Urothelium cell line (cell line): Measurements from ENCODE around the gene TRH.

Source experiments
- DNase-seq: peaks from one replicate; pipeline ENCODE4 v3.0.0; 2011; ENCODE audit warnings: low spot score, mixed read lengths
- FAIRE-seq: peaks from 2 replicates; lab custom pipeline; 2011; peaks lifted over from hg19 to GRCh38; lab: Jason Lieb, UNC

Gene TRH

GRCh38 chr3:129974564-129974832 lies at the start of gene TRH:
Gene TRH, plus strand, starts transcription at chr3:129974720. Its CDS starts 1,097 bp downstream, at chr3:129975817.
- DNase-seq, result no peak
- no peak for FAIRE-seq

DNA sequence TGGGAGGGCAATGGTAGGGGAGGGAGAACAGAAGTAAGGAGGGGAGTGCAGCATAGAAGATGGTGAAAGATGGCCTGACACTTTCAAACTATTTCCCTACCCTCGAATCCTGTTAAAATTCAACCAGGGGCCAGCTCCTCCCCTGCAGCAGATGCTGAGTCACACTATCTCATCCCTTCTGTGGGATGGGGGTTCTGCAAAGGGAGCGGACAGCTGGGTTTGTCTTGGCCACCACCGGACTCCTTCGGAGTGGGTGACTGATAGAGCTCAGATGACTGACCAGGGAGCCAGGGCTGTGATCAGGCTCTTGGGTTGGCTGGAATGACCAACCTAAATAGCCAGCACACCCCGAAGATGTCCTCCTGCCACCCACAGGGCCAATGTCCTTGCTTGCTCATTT lies 47.4 kb upstream of the TRH start:
- no peak for FAIRE-seq
- no peak for DNase-seq

GRCh38 chr3:129929383-129929782 lies 45.1 kb upstream of the TRH start:
- DNase-seq, result no peak
- FAIRE-seq, result no peak

- DNase-seq, result no peak
- FAIRE-seq, result no peak
These were observed 41.0 kb upstream of the TRH start for GRCh38 chr3:129933471-129933870.

GRCh38 chr3:129934234-129935123 lies 40.0 kb upstream of the TRH start:
- FAIRE-seq (no peak), DNase-seq (peak; percentile 55)

DNA sequence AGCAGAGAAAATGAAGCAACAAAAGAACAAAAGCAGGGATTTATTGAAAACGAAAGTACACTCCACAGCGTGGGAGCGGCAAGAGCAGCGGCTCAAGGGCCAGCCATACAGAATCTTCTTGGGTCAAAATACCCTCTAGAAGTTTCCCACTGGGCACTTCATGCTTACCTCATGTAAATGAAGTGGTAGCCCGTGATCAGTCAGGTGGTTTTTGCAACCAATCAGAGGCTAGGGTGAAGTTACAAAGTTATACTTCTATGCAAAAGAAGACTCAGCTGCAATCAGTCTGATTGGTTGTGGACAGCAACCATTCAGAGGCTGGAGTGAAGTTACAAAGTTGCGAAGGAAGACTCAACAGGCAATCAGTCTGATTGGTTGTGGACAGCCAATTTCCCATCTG lies 37.8 kb upstream of the TRH start:
- DNase-seq (peak; percentile 36), FAIRE-seq (peak; percentile 20)

DNA sequence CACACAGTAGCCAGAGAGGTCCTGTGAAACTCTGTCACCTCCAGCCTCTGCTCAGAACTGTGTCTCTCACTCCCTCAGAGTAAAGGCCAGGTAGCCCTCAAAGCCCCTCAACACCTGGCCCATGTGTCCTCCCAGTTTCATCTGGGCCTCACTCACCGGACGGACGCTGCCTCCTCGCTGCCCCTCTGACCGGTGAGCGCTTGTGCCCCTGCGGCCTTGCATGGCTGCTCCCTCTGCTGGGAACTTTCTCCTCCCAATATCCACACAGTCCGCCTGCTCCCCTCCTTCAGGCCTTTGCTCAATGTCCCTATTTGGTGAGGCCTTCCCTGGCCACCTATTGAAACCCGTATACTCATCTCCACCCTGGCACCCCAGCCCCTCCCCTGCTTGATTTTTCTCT lies 36.8 kb upstream of the TRH start:
- FAIRE-seq, result no peak
- DNase-seq, result no peak

- FAIRE-seq (no peak), DNase-seq (no peak)
These were observed 36.2 kb upstream of the TRH start for GRCh38 chr3:129938140-129938930.

DNA sequence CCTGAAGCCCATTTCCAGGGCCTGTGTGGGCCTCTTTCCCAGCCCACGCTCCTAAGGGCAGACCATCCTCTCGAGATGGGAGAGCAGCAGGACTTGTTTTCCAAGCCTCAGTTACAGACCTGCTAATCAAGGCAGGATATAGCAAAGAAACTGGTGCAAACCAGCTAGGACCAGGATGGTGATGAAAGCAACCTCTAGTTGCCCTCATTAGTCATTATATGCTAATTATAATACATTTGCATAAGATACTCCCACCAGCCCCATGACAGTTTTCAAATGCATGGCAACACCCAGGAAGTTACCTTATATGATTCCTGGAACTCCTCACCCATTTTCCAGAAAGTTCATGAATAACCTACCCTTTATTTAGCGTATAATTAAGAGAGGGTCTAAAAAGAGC lies 34.4 kb upstream of the TRH start:
- FAIRE-seq (no peak), DNase-seq (no peak)

- DNase-seq (peak; percentile 75), FAIRE-seq (no peak)
These were observed 32.2 kb upstream of the TRH start for GRCh38 chr3:129942296-129942695.

DNA sequence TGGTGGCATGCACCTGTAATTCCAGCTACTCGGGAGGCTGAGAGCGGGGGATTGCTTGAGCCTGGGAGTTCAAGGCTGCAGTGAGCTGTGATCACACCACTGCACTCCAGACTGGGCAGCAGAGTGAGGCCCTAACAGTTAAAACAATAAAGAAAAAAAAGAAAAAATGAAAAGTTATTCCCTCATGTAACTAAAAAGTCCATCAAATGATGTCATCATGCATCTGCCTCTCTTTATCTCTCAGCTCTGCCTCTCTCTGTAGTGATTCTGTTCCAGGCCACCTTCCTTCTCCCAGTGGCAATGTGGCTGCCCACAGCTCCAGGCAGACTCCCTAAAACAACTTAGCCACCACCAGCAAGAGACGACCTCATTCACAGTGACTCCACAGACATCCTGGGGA lies 31.5 kb upstream of the TRH start:
- no peak for FAIRE-seq
- no peak for DNase-seq

DNA sequence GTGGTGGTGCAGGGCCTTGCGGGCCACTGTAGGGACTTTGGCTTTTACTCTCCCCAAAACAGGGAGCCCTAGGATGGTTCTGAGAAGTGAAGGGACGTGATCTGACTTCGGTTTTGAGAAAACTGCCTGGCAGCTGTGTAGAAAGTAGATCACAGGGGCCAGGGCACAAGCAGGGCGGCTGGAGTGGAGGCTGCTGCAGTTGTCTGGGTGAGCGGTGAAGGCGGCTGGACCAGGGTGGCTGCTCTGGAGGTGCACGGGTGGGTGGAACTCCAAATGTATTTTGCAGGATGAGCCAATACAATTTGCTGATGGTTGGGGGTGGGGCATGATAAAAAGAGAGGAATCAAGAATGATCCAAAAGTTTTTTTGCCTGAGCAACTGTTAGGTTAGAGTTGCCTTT lies 29.8 kb upstream of the TRH start:
- no peak for FAIRE-seq

GRCh38 chr3:129947538-129948240 lies 26.8 kb upstream of the TRH start:
- FAIRE-seq (no peak), DNase-seq (no peak)

More for the DNA sequence above, 29.8 kb upstream of the TRH start:
- DNase-seq, result no peak

DNA sequence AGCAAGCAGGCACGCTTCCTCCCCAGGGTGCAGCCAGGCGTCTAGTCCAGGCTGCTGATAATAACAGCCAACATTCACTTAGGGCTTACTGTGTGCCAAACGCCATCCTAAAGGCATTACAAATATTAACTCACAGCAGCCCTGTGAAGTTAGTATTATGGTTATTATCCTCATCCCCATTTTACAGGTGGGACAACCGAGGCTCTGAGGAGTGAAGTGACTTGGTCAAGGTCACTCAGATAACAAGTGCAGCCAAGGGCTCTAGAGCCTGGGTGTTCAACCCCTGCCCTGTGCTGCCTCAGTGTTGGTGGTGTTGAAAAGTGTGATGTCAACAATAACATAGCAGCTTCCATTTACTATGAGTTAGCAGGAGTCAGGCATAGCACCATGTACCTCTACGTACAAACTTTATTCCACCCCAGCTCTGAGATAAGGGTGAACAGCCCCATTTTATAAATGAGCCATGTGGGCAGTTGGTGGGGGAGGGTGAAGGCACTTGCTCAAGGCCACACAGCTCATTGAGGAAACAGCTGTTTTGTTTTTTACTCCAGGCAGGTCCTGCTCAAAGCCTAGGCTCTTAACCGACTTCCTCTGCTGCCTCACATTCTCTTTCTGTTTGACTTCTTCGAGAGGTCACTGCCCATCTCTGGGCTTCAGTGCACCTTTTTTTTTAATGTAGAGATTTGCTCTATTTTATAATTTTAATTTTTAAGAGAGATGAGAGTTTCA lies 24.0 kb upstream of the TRH start:
- DNase-seq (no peak), FAIRE-seq (no peak)

GRCh38 chr3:129952556-129953355 lies 21.8 kb upstream of the TRH start:
- FAIRE-seq, result no peak
- DNase-seq, result no peak

DNA sequence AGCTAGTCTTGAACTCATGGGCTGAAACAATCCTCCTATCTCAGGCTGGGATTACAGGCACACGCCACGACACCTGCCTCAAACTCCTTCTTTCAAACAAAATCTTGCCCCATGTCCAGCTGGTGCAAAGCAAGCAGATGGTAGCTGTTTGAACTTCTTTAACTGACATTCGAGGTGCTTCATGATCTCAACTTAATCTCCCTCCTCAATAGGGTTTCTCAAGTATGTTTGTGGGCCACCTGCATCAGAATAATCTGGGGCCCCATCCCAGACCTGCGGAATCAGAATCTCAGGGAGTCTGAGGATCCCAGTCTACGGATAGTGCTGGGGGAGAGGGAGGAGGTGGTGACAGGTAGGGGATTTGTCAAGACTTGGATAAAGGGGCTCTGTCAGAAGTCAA lies 20.9 kb upstream of the TRH start:
- FAIRE-seq (no peak), DNase-seq (no peak)

- no peak for DNase-seq
- FAIRE-seq, result no peak
These were observed 20.0 kb upstream of the TRH start for GRCh38 chr3:129954514-129954913.

DNA sequence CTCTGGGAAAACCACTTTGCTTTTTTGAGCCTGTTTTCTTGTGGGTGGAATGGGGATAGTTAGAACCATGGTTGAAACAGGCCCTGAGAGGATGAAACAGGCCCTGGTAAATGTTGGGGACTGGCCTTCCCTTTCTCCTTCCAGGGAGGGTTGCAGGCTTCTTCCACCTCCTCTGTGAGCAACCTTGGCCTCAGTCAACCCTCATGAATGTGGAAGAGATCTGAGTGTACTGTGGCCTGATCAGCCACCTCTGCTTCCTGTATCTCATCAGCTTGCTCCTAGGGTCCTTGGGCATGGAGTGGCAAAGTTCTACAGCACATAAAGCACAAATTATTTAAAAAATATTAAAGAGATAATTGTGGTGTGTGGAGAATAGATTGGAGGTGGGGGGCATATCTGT lies 17.6 kb upstream of the TRH start:
- no peak for DNase-seq
- FAIRE-seq, result no peak

GRCh38 chr3:129958755-129959154 lies 15.8 kb upstream of the TRH start:
- DNase-seq, result no peak
- FAIRE-seq, result no peak

DNA sequence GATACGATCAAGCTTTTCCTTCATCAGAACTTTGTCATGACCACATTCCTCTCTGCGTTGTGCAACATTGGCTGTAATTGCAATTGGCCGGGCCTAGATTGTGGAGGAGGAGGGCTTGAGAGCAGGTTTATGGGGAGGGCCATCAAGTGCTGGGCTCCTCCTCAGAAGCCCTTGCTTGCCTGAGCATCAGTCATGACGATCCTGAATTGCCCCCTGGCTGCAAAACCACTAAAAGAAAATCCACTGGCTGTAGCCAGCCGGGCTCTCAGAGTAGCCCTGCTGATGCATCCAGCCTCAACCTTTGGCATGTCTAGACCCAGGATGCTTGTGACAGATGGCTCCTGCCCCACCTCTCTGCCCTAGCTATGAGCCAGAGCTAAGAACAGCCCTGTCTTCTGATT lies 13.4 kb upstream of the TRH start:
- FAIRE-seq (no peak), DNase-seq (no peak)
